Fibroblast of lung (primary cell): ENCODE data around the gene DSG2. TPM values are rescaled to one million over a fixed set of nuclear protein-coding genes. Genes with fewer than 3 reads are reported as not detected.
A peak's percentile ranks its signal among the peaks of the same experiment; 100 is the strongest.

ENCODE experiments used
- DNase-seq, 2 donors: peaks; one replicate each; pipeline versions ENCODE4 v3.0.0 to v3.0.0-alpha.2; 2010; ENCODE audit warnings: low read depth in 2 of 2
- H2AFZ ChIP-seq: 2 replicates; pipeline ENCODE4 v1.5.1; 2012; ENCODE audit warnings: low read length, control low read depth, inconsistent platforms
- H3K27ac ChIP-seq: 2 replicates; pipeline ENCODE4 v1.5.1; 2011; ENCODE audit warnings: low read length, control low read depth; ENCODE audit not compliant: insufficient read depth
- H3K27me3 ChIP-seq: 2 replicates; pipeline ENCODE4 v1.5.1; 2011; ENCODE audit warnings: mild to moderate bottlenecking, low read length; ENCODE audit not compliant: control insufficient read depth, insufficient read depth
- H3K36me3 ChIP-seq: 2 replicates; pipeline ENCODE4 v1.5.1; 2011; ENCODE audit warnings: low read length; ENCODE audit not compliant: control insufficient read depth, insufficient read depth
- H3K4me1 ChIP-seq: 2 replicates; pipeline ENCODE4 v1.5.1; 2011; ENCODE audit warnings: low read length; ENCODE audit not compliant: control insufficient read depth, insufficient read depth; ENCODE audit errors: extremely low read depth
- H3K4me2 ChIP-seq: 2 replicates; pipeline ENCODE4 v1.5.1; 2011; ENCODE audit warnings: low read length, control low read depth; ENCODE audit not compliant: insufficient read depth; ENCODE audit errors: extremely low read depth
- H3K4me3 ChIP-seq, 4 experiments: fragments of 200-600 bp in 1 of 4; sonication (generic) in 1 of 4; replicated peaks in 1 of 4; 2 replicates each; pipeline ENCODE4 v1.5.1; 2011 to 2016; ENCODE audit warnings: low read length in 4 of 4, low read depth in 3 of 4, mild to moderate bottlenecking in 3 of 4, control low read depth in 2 of 4, inconsistent platforms in 1 of 4, mixed read lengths in 1 of 4; ENCODE audit not compliant: insufficient read depth in 1 of 4; ENCODE audit errors: control extremely low read depth in 1 of 4
- H3K79me2 ChIP-seq: 2 replicates; pipeline ENCODE4 v1.5.1; 2012; ENCODE audit warnings: mild to moderate bottlenecking, low read length, inconsistent platforms; ENCODE audit not compliant: control insufficient read depth, insufficient read depth
- H3K9ac ChIP-seq: 2 replicates; pipeline ENCODE4 v1.5.1; 2011; ENCODE audit warnings: mild to moderate bottlenecking, low read length, control low read depth; ENCODE audit not compliant: insufficient read depth
- H3K9me3 ChIP-seq: 2 replicates; pipeline ENCODE4 v1.5.1; 2012; ENCODE audit warnings: low read depth, low read length; ENCODE audit not compliant: control insufficient read depth, insufficient read depth
- H4K20me1 ChIP-seq: 2 replicates; pipeline ENCODE4 v1.5.1; 2011; ENCODE audit warnings: low read length; ENCODE audit not compliant: control insufficient read depth, insufficient read depth; ENCODE audit errors: extremely low read depth
- EZH2 ChIP-seq: IDR thresholded peaks from 2 replicates; pipeline ENCODE4 v1.5.1; 2012; ENCODE audit warnings: low read length, control low read depth, mild to moderate bottlenecking; ENCODE audit errors: missing control alignments
- polyA plus RNA-seq, 2 donors: library from polyadenylated mRNA; depleted of rRNA in 1 of 2; stranded (reverse) in 1 of 2; unstranded in 1 of 2; fragments of >200 nt; gene quantifications; 2 replicates each; pipeline ENCODE4 v1.2.1, GENCODE V29; 2011 to 2012; ENCODE audit warnings: missing spikeins in 1 of 2
- total RNA-seq: library from RNA; depleted of rRNA; stranded (reverse); fragments of >200 nt; gene quantifications from 2 replicates; pipeline ENCODE4 v1.2.1, GENCODE V29; 2014
- TF ChIP-seq, protein P1 (sequence below), 2 donors: IDR thresholded peaks in 1 of 2; conservative IDR thresholded peaks in 1 of 2; 1 replicate in 1 of 2; 2 replicates in 1 of 2; pipeline ENCODE4 v1.5.1; 2011 to 2012; ENCODE audit warnings: low read length in 2 of 2, control low read depth in 1 of 2, inconsistent platforms in 1 of 2, low read depth in 1 of 2, mild to moderate bottlenecking in 1 of 2

The DSG2 gene
- total and polyA plus RNA-seq, 2 donors (not counting 1 experiment from before 2014, with no cell fraction given), result 0.33 to 1.1 TPM

DNA sequence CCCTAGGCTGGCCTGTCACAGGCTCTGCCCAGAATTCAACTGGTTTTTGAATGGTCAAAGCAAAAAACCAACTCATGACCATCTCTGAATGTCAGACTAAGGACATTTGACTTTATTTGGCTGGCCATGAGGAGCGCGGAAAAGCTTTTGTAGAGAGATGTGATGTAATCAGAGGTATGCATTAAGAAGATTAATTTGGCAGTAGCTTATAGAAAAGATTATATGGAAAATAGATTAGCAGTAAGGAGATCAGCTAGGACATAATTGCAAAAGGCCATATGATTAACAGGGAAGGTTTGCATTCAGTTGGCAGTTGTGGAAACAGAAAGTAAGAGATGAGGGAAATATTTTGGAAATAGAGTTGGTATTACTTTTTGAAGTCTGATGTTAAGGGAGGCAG is 81.4 kb downstream of the DSG2 start:
- no peak for TF ChIP-seq EZH2
- TF ChIP-seq, protein P1, sequence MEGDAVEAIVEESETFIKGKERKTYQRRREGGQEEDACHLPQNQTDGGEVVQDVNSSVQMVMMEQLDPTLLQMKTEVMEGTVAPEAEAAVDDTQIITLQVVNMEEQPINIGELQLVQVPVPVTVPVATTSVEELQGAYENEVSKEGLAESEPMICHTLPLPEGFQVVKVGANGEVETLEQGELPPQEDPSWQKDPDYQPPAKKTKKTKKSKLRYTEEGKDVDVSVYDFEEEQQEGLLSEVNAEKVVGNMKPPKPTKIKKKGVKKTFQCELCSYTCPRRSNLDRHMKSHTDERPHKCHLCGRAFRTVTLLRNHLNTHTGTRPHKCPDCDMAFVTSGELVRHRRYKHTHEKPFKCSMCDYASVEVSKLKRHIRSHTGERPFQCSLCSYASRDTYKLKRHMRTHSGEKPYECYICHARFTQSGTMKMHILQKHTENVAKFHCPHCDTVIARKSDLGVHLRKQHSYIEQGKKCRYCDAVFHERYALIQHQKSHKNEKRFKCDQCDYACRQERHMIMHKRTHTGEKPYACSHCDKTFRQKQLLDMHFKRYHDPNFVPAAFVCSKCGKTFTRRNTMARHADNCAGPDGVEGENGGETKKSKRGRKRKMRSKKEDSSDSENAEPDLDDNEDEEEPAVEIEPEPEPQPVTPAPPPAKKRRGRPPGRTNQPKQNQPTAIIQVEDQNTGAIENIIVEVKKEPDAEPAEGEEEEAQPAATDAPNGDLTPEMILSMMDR (conservative IDR thresholded peaks at IDR 0.05 in 1 of 2, IDR thresholded peaks at IDR 0.05 in 1 of 2; ENCODE audit: low read depth in 1 of 2, low read length in 2 of 2), result no peak
- no peak overlapping the region for H3K4me2 ChIP-seq
- no peaks in the 10 kb centered on the region for H3K79me2 ChIP-seq
- no peaks in the 10 kb centered on the region for H3K36me3 ChIP-seq
- no peaks in the 10 kb centered on the region for H3K27me3 ChIP-seq
- no peak for DNase-seq
- H3K27ac ChIP-seq, result no peak overlapping the region
- no peaks in the 10 kb centered on the region for H3K4me1 ChIP-seq
- H4K20me1 ChIP-seq, result no peaks in the 10 kb centered on the region
- H3K4me3 ChIP-seq, result no peak overlapping the region
- H3K9ac ChIP-seq, result no peak overlapping the region
- no peak overlapping the region for H2AFZ ChIP-seq
- H3K9me3 ChIP-seq, result no peaks in the 10 kb centered on the region

DNA sequence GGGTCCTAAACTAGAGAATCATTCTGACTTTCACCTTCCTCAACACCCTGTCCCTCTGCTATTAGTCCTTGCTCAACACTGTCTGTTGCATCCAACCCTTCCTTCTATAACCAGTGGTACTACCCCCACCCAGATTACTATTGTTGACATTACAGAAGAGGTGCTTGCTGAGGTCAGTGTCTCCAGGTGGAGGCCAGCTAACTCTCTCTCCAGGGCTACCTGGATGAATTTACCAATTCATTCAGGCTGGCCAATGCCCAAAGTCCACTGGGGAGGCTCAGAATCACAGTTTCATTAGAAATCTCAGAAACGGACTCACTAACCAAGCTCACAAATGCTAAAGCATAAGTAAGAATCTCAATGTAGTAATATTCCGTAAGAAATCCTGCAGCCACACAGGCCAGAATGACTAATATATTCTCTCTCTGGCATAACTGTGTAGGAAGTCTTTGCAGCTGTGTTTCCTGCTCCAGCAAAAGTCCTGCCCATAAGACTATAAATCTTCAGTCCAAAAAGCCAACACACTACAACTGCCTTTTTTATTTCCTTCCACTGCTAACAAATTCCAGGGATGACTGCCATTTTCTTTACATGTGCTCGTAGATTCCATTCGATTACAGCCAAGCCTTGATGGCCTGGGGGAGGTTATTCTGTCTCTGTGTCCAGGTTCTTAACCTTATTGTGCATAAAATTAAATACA is 83.7 kb downstream of the DSG2 start:
- Histone ChIP-seq H3K9me3 (no peaks in the 10 kb centered on the region), H2AFZ (no peak overlapping the region), H3K4me2 (no peak overlapping the region), H3K4me3 (no peak overlapping the region), H3K36me3 (no peaks in the 10 kb centered on the region), H3K27me3 (no peaks in the 10 kb centered on the region), H4K20me1 (no peaks in the 10 kb centered on the region), H3K27ac (no peak overlapping the region), H3K4me1 (no peaks in the 10 kb centered on the region), H3K9ac (no peak overlapping the region), H3K79me2 (no peaks in the 10 kb centered on the region)
- TF ChIP-seq, protein P1 (conservative IDR thresholded peaks at IDR 0.05 in 1 of 2, IDR thresholded peaks at IDR 0.05 in 1 of 2; ENCODE audit: low read depth in 1 of 2, low read length in 2 of 2), result no peak
- TF ChIP-seq EZH2, result no peak
- peak; percentile 4 to 85 for DNase-seq

DNA sequence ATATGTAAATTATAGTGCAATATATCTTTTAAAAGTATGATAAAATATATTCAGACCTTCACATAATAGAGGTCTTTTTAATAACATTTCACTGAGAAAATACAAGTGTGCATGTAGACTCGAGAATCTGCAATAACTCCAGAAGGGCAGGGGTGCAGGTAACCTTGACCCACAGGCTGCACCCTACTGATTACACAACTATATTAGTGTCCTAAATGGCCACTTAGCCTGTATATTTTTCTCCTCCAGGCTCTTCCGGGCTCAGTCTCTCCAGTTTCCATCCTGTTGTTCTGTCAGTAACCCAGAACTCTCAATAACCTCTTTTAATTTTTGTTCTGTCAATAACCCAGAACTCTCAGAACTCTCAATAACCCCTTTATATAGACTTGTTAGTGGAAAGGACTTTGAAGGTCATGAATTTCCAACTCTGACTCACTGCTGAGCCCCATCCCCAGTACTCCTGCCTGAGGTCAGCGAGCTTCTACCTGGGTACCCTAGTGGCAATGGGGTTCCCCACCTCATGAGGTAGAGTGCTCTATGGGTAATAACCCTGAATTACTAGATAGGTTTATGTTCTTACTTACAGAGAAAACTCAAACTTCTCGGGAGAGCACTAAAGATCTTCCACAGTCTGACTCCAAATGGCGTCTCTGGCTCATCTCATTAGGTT is 85.3 kb downstream of the DSG2 start:
- Histone ChIP-seq H3K4me3 (no peak overlapping the region), H2AFZ (no peak overlapping the region), H3K79me2 (no peaks in the 10 kb centered on the region), H3K27ac (no peak overlapping the region), H3K4me2 (no peak overlapping the region), H3K9me3 (no peaks in the 10 kb centered on the region), H3K27me3 (no peaks in the 10 kb centered on the region), H3K9ac (no peak overlapping the region), H3K4me1 (no peaks in the 10 kb centered on the region), H4K20me1 (no peaks in the 10 kb centered on the region), H3K36me3 (no peaks in the 10 kb centered on the region)
- DNase-seq, result no peak
- no peak for TF ChIP-seq EZH2
- TF ChIP-seq, protein P1 (conservative IDR thresholded peaks at IDR 0.05 in 1 of 2, IDR thresholded peaks at IDR 0.05 in 1 of 2; ENCODE audit: low read depth in 1 of 2, low read length in 2 of 2), result no peak
